NOMO-1 treated with DMSO at 0.1 percent for 48 hours (cell line): ENCODE results near the gene NOL4L.

Experiments used
- DNase-seq: peaks from one replicate; lab custom pipeline; 2025; ENCODE audit not compliant: unreplicated experiment; lab: John Stamatoyannopoulos, UW

NOL4L gene

DNA sequence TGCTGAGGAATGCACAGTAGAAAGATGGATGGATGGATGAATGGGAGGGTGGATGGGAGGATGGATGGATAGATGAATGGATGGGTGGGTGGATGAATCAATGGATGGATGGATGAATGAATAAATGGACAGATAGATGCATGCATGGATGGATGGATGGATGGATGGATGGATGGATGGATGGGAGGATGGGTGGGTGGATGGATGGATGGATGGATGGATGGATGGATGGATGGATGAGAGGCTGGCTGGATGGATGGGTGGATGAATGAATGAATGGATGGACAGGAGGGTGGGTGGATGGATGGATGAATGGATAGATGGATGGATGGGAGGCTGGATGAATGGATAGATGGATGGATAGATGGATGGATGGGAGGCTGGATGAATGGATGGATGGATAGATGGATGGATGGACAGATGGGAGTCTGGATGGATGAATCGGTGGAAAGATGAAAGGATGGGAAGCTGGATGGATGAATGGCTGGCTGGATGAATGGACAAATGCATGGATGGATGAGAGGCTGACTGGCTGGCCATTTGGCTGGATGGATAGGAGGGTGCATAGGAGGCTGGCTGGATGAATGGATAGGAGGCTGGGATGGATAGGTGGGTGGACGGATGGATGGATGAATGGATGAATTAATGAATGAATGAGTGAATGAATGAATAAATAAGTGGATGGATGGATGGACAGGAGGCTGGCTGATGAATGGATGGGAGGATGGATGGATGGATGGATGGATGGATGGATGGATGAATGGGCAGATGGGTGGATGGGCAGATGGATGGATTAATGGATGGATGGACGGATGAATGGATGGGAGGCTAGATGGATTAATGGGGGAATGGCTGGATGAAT lies 28.3 kb upstream of the NOL4L start:
- no peak for DNase-seq

DNA sequence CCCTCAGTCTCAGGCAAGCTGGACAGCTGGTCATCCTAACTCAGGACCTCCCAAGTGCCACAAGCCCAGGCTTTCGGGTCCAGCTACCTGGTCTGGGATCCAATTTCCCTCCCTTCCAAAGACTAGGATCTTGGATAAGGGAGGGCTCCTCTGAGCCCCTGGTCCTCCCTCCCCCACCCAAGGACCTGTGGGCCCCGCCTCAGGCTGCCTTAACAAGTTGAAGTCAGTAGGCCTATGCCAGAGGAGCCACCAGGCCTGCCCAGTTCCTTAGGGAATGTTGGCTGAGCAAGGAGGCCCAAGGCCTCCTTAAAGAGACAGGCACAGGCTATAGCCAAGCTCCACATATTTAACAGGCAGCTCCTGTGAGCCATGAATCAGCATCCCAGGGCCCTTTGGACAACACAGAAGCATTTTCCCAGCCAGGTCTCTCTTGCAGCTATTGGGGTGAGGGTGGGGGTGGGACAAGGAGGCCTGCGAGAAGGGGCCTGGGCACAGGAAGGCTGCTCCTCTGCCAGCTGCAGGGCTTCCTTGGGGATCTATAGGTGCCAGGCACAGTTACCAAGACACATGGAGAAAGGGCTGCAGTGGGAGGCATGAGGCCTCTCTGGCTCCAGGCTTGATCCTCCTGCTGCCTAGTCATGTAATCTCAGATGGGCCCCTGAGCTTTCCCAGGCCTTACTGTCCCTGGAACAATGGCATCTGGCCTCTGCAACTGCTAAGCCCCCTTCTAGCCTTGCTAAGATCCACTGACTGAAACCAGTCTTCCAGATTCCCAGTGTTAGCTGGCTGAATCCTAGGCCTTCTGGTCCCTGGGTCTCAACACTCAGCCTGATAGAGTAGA lies 27.4 kb upstream of the NOL4L start:
- no peak for DNase-seq

DNA sequence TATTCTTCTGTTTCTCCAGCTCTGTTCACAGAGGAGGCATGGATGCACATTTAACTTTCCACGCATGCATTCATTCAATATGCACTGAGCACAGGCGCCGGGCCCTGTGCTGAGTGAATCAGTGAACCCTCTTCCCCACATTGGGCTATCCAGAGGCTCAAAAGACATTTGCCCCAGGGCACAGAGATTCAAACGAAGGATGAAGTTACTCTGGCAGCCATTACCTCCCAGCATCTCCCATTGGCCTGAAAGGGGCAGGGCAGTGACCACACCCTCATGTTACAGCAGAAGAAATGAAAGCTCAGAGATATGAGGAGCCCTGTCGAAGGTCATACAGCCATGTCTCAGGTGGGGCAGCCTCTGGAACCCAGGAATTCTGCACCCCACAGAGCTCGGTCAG lies 26.7 kb upstream of the NOL4L start:
- no peak for DNase-seq

DNA sequence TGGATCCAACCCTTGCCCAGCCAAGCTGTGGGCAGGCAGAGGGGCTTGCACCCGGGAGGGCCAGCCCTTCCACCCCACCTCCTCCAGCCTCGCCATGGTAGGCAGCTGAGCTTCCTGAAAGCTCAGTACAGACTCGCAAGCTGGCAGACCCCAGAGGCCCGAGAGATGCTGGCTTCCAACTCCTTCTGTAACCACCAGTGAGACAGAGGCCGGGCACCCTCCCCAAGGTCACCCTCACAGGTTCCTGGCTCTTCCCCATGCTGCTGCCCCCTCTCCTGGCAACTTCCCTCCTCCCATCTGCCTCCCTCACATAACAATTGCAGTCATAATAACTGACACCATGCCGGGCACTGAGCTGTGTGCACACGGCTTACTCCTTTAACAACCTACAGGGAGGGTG lies 26.2 kb upstream of the NOL4L start:
- no peak for DNase-seq

DNA sequence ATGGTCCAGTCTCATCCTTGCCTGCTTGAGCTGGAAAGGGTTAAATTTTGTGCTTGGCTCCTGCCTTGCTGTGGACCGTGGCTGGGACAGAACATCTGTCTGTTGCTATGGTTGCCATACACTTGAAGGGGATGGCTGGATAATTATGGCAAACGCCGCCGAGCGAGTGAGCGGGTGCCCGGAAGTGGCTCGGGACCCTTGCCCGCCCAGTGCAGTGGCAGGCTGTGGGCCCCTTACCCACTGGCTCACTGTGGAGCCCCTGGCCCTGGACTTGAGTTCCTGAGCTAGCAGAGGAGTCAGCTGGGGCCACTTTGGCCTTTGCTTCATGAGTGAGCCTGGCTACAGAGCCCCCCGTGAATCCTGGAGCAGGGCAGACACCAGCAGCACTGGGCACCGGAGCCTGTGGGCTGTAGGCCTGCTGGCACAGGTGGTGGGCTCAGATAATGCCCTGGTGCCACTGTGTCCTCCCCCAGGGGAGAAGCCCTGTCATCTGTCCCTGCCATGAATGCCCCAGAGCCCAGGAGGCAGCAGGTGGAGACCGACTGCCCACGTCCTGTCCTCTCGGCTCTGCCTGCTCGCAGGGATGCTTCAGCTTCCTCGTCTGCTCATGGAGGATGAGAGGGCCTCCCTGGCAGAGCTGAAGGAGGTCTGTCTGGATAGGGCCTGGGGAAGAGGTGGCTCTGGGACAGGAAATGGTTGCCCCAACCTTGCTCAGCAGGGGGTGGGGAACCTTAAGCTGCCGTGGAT lies 25.5 kb upstream of the NOL4L start:
- no peak for DNase-seq

DNA sequence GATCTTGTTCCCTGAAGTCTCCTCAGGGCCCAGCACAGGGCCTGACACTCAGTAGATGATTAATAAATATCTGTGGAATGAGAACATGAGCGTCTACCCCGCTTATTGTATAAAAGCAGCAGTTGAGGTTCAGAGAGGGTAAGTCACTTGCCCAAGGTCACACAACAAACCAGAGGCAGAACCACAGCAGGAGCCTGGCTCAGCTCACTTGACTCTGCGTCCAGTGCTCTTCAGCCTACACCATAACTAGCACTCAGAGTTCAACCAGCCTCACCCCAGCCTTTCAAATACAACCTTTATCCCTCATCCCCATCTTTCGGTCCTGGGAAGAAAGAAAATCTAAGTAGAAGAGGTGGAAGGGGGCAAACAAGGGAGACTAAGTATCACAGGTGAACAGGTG lies 24.9 kb upstream of the NOL4L start:
- DNase-seq, result no peak

DNA sequence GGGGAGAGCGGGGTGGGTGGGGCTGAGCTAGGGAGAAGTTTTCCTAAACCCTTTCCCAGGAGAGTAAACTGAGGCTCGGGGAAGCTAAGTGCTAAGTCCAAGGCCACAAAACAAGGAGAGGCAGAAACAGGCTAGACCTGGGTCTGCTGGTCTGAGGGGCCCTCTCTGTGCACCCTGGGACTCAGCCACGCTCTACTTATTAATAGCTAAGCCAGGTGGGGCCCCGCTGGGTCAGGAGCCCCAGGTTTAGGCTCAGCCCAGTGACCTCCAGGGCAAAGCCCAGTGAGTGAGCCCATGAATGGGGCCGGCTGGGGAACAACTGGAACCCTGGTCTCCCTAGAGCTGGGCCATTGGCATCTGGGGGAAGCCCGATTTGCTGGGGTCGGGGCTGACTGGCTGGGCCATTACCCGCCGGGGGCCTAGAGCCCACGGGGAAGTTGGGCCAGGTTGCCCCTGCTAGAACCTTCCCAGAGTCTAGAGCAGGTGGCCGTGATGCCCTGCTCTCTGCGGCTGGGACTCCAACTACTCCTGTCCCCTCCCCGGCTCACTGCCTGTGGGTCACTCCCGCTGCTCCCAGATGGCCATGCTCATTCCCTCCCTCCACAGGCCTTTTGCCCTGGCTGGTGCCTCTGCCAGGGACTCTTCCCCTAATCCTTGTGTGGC lies 24.1 kb upstream of the NOL4L start:
- DNase-seq, result no peak

DNA sequence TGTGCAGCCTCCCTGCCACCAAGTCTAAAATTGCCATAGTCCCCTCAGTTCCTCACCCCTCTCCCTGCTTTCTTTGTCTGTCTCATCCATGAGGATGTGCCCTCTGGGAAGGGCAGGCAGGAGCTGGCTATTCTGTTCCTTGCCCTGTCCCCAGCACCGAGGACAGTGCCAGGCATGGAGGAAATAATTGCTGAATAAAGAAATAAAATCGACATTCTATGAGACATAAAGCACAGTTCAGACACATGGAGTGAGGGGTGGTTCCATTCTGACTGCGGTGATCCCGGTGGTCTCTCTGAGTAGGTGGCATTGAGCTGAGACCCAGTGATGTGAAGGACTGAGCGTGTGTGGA lies 23.5 kb upstream of the NOL4L start:
- no peak for DNase-seq

DNA sequence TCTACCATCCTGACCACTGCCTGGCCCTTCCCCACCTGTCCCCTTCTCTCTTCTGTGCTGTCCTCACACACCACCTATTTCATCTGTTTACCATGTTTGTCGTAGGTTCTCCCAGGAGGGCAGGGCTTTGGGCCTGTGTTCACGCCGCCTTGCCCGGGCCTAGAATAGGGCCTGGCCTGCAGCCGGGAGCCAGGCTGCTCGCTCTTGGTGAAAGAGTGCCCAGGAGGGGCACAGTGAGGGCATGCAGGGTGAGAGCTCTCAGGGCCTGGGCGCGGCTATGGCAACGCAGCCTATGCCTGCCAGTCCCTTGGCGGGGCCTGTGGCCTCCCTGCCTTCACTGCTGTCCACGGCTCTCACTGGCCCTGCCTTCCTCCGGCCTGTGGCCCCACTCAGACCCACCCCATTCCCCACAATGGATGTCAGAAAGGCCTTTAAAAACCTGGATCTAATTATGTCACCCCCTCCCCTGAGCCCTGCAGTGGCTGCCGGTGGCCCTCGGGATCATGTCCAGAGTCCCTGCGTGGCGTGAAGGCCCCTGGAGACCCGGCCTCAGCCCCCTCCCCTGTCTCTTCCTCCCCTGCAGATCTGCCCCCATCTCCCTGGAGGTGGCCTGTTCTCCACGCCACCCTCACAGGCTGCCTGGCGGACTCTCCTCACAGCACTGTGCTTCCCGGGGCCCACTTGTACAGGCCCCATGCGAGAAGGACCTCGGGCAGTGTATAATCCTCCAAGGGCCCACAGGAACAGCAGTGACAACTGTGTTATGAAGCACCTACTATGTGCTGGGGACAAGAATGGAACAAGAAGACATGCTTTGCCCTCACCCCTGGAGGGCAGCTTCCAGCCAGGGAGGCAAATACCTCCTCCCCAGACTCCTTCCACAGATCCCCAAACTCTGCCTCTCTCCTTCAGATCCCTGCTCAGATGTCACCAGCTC lies 22.9 kb upstream of the NOL4L start:
- no peak for DNase-seq

DNA sequence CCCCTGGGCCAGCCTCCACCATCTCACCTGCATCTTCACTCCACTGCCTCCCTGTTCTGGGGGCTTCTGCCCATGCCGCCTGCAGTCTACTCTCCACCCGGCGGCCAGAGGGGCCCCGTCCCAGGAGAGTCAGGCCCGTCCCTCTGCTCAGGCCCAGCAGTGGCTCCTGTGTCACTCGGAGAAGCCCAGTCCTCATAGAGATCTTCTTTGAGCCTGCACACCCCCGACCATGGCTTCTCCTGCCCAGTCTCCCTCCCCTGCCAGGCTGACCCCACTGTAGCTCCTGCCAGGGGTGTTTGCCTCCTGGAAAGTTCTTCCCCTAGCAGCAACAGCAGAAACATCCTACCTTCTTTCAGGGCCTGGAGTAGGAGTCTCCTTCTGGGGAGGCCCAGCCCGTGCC lies 22.2 kb upstream of the NOL4L start:
- no peak for DNase-seq

DNA sequence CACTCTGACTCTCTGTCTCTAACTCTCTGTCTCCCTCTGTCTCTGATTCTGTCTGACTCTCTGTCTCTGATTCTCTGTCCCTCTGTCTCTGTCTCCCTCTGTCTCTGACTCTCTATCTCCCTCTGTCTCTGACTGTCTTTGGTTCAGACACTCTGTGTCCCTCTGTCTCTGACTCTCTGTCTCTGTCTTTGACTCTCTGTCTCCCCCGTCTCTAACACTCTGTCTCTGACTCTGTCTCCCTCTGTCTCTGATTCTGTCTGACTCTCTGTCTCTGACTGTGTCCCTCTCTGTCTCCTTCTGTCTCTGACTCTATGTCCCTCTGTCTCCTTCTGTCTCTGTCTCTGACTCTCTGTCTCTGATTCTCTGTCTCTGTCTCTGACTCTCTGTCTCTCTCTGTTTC lies 21.7 kb upstream of the NOL4L start:
- DNase-seq, result no peak

DNA sequence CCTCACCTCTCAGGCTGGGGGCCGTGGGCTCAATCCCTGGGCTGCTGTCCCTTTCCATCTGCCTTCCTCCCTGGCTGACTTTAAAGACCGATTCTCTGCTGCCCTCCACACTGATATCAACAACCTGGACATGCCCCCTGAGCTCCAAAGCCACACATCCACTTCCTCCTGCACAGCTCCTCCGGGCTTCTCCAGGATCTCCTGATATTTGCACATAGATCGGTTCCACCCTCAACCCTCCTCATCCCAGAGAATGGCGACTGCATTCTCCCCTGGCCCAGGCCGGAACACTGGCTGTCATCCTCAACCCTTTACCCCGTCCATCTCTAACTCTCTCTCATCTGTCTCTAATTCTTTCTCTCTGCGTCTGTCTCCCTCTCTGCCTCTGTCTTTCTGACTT lies 21.0 kb upstream of the NOL4L start:
- no peak for DNase-seq

DNA sequence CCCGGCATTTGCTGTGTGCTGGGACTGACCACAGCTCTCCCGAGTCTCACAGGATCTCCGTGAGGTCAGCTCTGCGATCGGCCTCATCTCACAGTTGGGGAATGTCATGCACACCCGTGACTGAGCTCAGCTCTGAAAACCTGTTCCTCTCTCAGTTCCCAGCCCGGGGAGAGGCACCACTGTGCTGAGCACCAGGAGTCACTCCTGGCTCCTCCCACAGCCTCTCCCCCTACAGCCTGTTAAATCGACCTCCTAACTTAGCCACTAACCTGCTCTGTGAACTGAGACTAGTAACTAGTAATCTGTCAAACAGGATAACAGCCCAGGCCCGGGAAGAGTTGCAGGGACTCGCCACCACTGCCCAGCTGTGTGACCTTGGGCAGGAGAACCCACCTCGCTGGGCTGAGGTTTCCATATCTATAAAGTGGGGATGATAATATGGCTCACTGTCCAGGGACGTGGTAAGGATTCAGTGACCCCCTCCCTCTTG lies 20.1 kb upstream of the NOL4L start:
- peak; percentile 35 for DNase-seq

DNA sequence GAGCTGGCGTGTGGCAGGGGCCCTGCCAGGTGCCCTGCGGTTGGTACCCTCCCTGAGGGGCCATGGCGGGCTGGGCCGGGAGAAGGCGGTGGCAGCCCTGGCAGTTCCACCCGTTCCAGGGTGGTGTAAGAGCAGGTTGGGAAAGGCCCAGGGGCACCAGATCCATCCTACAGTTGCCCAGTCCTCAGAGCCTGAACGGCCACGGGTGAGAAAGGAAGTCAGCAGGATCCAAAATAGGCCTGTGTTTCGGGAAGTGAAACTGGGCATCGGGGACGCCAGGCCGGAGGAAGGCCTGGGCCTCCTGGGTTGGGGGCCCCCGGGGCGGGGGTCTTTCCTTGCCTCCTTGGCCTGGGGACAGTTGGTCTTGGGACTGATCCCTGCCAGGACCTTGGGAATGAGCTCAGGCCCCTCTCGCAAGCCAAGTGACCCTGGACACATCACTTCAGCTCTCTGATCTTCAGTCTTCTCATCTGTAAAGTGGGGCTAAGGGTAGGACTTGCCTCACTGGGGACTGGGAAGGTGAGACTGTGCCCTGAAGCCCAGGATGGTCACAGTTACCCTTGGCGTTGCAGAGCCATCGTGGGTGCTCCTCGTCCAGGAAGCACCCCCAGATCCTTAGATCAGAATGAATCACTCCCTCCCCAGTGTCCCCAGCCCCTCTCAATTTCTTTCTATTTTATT lies 18.1 kb upstream of the NOL4L start:
- peak; percentile 88 for DNase-seq

DNA sequence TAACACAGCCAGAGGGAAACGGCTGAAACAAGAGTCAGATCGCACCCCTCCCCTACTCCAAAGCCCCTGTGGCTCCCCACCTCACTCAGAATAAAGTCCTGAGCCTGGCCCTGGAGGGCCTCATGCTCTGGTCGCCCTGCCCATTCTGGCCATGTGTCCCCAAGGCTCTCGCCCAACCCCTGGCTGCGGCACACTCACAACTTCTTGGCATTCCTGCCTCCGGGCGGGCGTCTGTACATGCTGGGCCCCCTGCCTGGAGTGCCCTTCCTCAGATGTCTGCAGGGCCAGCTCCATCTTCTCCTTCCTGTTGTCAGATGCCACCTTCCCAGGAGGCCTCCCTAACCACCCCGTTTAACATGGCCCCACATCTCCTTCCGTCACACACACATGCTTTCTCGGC lies 17.1 kb upstream of the NOL4L start:
- DNase-seq, result no peak

DNA sequence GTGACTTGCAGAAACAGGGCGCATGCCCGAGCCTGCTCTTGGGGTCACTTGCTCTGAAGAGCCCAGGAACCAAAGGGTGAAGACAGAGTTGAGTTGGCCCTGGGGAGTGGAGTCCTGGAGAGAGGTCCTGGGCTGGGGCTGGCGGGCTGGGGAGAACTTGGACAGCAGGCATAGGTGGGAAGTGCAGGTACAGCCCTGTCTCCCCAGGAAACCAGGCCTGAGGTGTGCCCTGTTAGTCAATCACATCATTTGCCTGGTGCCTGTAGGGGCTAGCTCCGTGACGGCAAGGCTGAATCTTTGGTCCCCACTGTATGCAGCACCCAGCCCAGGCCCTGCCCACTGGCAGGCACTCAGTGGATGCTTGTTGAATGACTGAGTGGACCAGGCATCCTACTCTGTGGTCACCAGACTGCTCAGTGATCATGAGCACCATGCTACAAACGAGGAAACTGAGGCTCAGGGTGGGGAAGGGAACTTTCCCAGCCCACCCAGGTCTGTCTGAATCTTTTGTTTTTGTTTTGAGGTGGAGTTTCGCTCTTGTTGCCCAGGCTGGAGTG lies 15.6 kb upstream of the NOL4L start:
- no peak for DNase-seq

DNA sequence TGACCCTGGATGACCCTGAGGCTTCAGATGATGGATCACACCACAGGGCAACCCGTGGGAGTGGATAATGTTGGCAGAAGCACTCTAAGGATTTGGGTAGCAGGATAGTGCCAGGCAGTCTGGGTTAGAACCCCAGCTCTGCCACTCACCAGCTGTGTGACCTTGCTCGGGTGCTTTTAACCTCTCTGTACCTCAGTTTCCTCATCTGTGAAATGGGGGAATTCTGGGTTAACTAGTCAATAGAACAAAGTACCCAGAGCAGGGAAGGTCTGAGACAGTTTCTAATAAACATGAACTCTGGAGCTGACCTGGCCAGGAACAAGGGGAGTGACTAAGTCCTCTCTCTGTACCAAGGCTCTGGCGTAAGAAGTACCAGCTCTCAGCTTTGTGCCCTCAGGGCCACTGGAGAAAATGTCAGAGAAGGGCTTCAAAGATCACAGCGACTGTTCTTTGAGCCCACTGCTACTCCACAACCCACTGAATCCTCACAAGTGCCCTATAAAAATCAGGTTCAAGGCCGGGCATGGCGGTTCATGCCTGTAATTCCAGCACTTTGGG lies 14.7 kb upstream of the NOL4L start:
- DNase-seq, result no peak

DNA sequence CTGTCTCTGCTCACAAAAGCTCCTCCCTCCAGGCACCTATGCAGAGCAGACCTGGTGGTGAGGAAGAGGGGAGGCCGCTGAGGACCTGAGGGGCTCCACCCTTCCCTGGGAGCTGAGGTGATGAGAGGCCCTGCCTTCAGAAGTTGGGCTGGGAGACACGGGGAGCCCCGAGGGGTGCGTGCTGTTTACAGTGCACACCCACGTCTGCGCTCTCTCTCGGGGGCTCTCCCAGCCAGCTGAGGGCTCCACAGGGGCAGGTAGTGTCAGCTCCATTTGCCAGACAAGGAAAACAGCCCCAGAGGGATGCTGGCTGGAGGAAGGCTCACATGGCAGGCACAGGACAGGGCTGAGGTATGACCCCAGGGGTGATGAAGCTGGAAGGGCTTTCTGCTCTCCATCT lies 13.5 kb upstream of the NOL4L start:
- no peak for DNase-seq

DNA sequence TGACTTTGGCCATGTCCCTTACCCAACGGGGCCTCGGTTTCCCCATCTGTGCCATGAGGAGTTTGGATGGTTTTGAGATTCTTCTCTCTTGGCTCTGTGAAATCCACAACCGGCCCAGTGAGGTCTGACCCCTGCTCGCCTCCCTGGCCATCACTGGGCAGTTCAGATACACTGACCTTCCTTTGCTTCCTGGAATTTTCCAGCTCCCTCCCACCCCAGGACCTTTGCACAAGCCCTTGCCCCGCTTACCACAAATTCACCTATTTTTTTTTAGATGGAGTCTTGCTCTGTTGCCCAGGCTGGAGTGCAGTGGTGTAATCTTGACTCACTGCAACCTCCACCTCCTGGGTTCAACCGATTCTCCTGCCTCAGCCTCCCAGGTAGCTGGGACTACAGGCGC lies 12.6 kb upstream of the NOL4L start:
- no peak for DNase-seq
